MG63 (cell line): Measurements from ENCODE around the gene PRKCZ. TPM values are rescaled to one million over a fixed set of nuclear protein-coding genes. Genes with fewer than 3 reads are reported as not detected.
A peak's percentile ranks its signal among the peaks of the same experiment; 100 is the strongest.

Source experiments
- DNase-seq: peaks from one replicate; pipeline ENCODE4 v3.0.0-alpha.2; 2020
- H3K27me3 ChIP-seq: fragments of 250-450 bp; sonication (Bioruptor Pico); 2 replicates; pipeline ENCODE4 v1.5.1; 2020; ENCODE audit warnings: mild to moderate bottlenecking, moderate library complexity
- H3K36me3 ChIP-seq: fragments of 250-450 bp; sonication (Bioruptor Pico); 2 replicates; pipeline ENCODE4 v1.5.1; 2020; ENCODE audit warnings: mild to moderate bottlenecking, moderate library complexity
- H3K4me3 ChIP-seq: fragments of 250-450 bp; sonication (Bioruptor Pico); 2 replicates; pipeline ENCODE4 v1.5.1; 2020; ENCODE audit warnings: mild to moderate bottlenecking, moderate library complexity
- H3K9me3 ChIP-seq: fragments of 250-450 bp; sonication (Bioruptor Pico); 2 replicates; pipeline ENCODE4 v1.5.1; 2020; ENCODE audit warnings: mild to moderate bottlenecking, moderate library complexity
- total RNA-seq: library from RNA; depleted of rRNA; stranded (reverse); fragments of >200 nt; shearing (Covaris generic); gene quantifications from 2 replicates; pipeline ENCODE4 v1.2.3, GENCODE V29; 2014; ENCODE audit warnings: low replicate concordance

Gene PRKCZ
- total RNA-seq, 1 experiment from 2014 or later = 5.3 TPM

DNA sequence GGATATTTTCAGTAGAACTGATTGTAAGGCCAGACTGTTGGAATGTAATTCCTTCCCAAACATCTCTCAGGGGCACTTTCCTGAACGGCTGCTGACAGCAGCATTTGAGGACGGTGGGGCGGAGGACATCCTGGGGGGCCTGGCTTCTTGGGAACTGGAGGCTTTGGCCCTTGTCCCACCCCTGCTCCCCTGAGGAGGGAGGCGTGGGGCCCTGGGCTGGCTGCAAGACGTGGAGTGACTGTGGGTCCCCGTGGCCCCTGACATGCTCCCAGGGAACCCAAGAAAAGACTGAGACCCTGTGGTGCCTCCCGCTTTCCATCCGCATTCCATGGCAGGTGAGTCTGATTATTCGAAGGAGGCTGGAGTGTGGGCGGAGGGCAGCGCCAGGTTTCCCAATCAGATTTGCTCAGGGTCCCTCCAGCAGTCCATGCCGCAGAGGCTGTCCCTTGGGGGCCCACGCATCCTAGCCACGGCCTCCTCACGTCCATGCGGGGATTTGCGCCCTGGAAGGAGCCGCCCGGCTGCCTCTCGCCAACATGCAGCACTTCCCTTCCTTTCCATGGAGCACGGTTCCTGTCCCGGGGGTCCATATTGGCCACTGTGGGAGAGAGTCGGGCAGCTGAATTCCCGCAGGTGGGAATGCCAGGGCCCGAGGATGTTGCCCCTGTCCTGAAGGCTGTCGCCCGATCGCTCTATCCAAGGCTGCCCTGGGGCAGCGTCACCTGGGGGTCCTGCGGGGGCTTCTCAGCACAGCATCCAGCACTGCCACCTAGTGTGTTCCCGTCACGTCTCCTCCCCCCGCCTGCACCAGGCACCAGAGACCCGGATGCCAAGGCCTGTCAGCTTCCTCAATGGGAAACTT lies 75.4 kb downstream of the PRKCZ start:
- Histone ChIP-seq H3K27me3 (no peaks in the 10 kb centered on the region), H3K9me3 (no peaks in the 10 kb centered on the region), H3K4me3 (no peak overlapping the region), H3K36me3 (no peaks in the 10 kb centered on the region)
- DNase-seq = no peak

DNA sequence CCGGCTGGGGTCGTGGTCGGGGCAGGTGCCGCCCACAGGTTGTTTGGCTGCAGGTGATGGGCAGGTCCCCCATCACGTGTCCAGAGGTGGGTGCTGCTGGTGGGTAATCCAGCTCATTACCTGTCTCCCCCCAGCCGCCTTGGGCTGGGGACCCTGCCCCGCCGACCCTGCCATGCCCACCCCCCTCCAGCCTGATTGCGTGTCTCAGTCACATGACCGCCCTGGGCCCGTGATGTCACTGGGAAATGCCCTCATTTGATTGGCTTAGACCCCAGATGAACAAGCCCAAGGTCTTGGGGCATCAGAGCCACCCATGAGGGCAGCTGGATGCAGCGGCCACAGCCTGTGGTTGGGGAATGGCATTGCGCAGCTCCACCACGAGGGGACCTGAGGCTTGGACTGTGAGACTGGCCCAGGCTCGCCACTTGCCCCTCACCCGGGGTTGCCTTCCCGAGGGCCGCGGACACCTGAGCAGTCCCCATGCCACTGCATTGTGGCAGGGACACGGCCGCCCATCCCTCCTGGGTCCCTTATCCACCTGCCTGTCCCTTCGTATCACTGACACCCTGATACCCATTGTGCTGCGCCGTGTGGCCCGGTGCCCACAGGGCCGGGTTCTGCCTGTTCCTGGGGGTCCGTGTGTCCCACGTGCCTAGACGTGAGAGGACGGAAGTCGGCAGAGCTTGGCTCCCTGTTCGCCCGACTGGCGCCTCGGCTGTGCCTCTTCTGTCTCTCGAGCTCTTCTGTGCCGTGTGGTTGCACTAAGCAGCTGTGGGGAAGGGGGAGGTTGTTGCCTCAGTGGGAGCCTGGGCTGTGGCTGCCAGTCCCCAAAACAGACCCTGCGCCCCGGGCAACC lies 76.3 kb downstream of the PRKCZ start:
- no peaks in the 10 kb centered on the region for H3K9me3 ChIP-seq
- no peaks in the 10 kb centered on the region for H3K36me3 ChIP-seq
- no peak overlapping the region for H3K4me3 ChIP-seq
- DNase-seq = no peak
- H3K27me3 ChIP-seq = no peaks in the 10 kb centered on the region

DNA sequence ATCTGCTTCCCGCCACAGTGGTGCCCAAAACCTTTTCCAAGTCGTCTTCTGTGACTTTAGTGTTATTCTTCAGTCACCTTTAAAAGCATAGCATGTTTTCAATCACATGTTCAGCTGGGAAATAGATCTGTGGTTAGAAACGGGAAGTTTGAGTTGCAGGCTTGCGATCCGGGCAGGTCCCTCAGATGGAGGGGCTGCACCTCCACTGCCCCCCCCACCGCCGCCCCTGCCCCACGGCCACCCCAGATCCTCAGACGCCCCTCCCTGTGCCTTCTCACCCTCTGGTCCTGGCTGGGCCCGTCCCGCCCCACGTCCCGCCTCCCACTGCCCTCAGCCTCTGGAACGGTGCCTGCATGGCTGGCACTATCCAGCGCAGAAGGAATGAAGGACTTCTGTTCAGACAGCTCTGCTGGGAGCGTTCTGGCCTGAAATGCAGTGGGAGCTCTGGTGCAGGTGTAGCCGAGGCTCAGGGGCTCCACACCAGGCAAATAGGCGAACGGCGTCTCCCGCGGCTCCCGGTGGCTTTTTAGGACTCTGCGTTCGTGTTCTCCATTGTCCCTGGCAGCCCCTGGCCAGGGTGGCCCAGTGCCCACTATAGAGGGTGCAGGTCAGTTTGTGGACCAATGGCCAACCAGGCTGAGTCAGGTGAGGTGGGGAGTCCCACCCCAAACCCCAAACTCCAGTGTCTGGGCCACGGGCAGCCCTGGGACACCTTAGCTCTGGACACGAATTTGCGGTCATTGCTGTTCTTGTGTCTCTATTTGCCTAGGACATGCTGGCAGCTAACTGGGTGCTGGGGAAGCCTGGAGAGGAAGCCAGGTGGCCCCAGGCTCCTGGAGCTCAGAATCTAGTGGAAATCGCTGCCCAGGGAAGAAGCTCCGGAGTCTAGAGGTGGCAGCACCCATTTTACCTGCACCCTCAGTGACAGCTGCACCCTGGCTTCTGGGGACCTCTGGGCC lies 77.3 kb downstream of the PRKCZ start:
- Histone ChIP-seq H3K9me3 (no peaks in the 10 kb centered on the region), H3K4me3 (no peak overlapping the region), H3K27me3 (no peaks in the 10 kb centered on the region), H3K36me3 (no peaks in the 10 kb centered on the region)
- no peak for DNase-seq

DNA sequence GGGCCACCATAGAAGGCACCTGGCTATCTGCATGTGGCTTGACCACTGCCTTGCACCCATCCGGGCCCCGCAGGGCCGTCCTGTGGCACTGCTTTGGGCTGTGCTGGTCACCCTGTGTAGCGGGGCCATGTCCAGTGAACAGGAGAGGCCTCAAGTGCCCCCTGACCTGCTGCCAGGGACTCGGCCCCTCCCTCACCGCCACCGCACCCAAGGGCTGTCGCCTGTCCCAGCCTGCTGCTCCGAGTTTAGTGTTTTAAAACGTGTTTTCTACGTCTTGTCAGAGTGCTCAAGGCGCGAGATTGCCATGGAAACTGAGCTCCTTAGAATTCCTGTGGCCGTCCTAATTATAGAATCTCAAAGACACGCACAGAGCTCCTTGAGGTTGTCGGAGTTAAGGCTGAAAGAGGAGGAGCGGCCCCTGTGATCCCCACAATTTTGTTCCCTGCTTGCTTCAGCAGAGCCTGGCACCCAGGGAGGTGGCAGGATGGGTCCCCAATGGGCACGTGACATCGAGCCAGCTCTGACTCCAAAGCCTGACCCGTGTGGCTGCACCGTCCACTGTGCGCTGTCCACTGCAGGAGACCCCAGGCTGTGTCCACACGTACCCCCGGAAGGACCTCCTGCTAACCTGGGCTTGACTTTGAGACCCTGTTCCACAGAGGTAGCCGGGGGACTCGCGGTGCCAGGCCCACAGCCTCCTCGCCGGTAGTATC lies 78.1 kb downstream of the PRKCZ start:
- Histone ChIP-seq H3K9me3 (no peaks in the 10 kb centered on the region), H3K4me3 (no peak overlapping the region), H3K36me3 (no peaks in the 10 kb centered on the region), H3K27me3 (no peaks in the 10 kb centered on the region)
- DNase-seq = no peak

GRCh38 chr1:2129256-2129943 lies 79.2 kb downstream of the PRKCZ start:
- Histone ChIP-seq H3K27me3 (no peaks in the 10 kb centered on the region), H3K9me3 (no peaks in the 10 kb centered on the region), H3K36me3 (no peaks in the 10 kb centered on the region), H3K4me3 (no peak overlapping the region)
- no peak for DNase-seq

DNA sequence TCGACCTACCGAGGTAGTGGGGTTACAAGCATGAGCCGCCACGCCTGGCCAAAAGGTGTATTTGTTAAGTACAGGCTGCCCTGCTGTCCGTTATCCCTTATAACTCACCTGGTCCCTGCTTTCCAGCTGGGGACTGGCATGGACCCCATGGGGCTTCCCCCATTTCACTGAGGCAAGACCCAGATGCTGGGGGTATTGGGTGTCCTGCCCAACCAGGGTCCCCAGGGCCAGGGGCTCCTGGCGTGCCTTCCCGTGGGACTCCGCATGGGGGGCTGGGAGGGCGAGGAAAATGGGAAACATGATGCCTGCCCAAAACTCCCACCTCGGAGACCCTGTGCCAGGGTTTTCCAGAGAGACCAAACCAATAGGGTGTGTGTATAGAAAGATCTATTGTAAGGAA lies 79.9 kb downstream of the PRKCZ start:
- DNase-seq = no peak
- Histone ChIP-seq H3K9me3 (no peaks in the 10 kb centered on the region), H3K27me3 (no peaks in the 10 kb centered on the region), H3K4me3 (no peak overlapping the region), H3K36me3 (no peaks in the 10 kb centered on the region)

- DNase-seq = no peak
- no peaks in the 10 kb centered on the region for H3K27me3 ChIP-seq
- H3K36me3 ChIP-seq = no peaks in the 10 kb centered on the region
- no peaks in the 10 kb centered on the region for H3K9me3 ChIP-seq
- H3K4me3 ChIP-seq = no peak overlapping the region
Observed at GRCh38 chr1:2130871-2131289, 80.7 kb downstream of the PRKCZ start.

DNA sequence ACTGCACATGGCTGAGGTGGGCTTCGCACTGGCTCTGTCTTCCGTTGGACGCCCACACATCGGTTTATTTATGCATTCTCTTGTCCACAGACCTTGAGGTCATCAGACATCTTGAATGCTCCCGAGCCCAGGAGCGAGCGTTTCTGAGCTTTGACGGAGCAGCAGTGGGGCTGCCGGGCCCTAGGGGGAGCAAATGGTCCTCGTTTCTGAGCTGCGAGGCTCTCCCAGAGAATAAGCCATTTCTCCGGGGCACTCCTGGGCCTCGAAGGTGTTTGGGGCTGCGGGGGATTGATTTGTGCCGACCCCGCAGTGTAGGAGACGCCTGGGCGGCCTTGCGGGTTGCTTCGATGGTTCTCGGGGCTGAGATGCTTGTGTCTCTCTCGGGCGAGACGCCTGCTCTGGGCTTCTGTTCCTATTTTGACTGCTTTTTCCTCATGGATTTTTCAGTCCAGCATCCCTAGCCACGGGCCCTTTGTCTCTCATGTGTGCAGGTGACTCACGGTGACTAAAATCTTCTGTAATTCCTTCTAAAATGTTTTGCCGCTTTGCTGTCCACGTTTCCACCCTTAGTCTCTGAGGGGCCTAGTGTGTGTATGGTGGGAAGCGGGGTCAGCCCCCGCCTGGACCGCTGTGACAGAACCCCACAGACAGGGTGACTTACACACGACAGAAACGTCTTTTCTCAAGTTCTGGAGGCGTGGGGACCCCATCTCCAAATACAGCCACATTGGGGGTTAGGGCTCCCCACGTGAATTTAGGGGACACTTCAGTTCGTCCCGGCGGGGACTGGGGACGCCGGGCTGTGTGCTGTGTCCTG lies 82.2 kb downstream of the PRKCZ start:
- H3K27me3 ChIP-seq = no peaks in the 10 kb centered on the region
- H3K36me3 ChIP-seq = no peaks in the 10 kb centered on the region
- peak overlapping the region; percentile 44 for H3K4me3 ChIP-seq
- no peaks in the 10 kb centered on the region for H3K9me3 ChIP-seq
- DNase-seq = peak; percentile 26

GRCh38 chr1:2133039-2133878 lies 83.0 kb downstream of the PRKCZ start:
- DNase-seq = peak; percentile 94
- Histone ChIP-seq H3K4me3 (peak overlapping the region; percentile 44), H3K36me3 (no peaks in the 10 kb centered on the region), H3K9me3 (no peaks in the 10 kb centered on the region), H3K27me3 (no peaks in the 10 kb centered on the region)

- no peaks in the 10 kb centered on the region for H3K9me3 ChIP-seq
Observed at GRCh38 chr1:2133879-2134215, 83.6 kb downstream of the PRKCZ start.

DNA sequence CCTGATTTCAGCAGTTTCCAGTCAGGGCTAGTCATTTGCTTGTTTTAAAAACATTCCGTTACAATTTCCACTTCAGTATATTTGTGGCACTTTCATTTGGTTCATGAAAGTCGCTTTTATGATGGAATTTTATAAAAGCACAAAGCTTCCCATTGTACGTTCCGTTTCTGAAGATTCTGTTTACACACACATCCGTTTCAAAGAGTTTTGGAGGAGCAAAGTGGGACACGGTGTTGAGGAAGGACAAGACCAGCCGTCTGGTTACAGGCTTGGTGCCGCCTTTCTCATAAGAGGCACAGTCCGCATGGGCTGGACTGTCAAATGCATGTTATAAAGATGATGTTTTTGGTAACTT lies 84.0 kb downstream of the PRKCZ start:
- DNase-seq = no peak
- H3K9me3 ChIP-seq = no peaks in the 10 kb centered on the region
- H3K27me3 ChIP-seq = no peaks in the 10 kb centered on the region
- no peak overlapping the region for H3K4me3 ChIP-seq
- no peaks in the 10 kb centered on the region for H3K36me3 ChIP-seq

More at GRCh38 chr1:2133879-2134215, 83.6 kb downstream of the PRKCZ start:
- Histone ChIP-seq H3K27me3 (no peaks in the 10 kb centered on the region), H3K4me3 (peak overlapping the region; percentile 44), H3K36me3 (no peaks in the 10 kb centered on the region)
- no peak for DNase-seq

GRCh38 chr1:2134621-2135307 lies 84.6 kb downstream of the PRKCZ start:
- H3K4me3 ChIP-seq = no peak overlapping the region
- no peak for DNase-seq
- no peaks in the 10 kb centered on the region for H3K36me3 ChIP-seq
- no peaks in the 10 kb centered on the region for H3K9me3 ChIP-seq
- H3K27me3 ChIP-seq = no peaks in the 10 kb centered on the region

- no peak for DNase-seq
- Histone ChIP-seq H3K36me3 (no peaks in the 10 kb centered on the region), H3K4me3 (no peak overlapping the region), H3K27me3 (no peaks in the 10 kb centered on the region), H3K9me3 (no peaks in the 10 kb centered on the region)
Observed at GRCh38 chr1:2135441-2135841, 85.2 kb downstream of the PRKCZ start.

- Histone ChIP-seq H3K36me3 (no peaks in the 10 kb centered on the region), H3K27me3 (no peaks in the 10 kb centered on the region), H3K9me3 (no peaks in the 10 kb centered on the region), H3K4me3 (no peak overlapping the region)
- no peak for DNase-seq
Observed at GRCh38 chr1:2135941-2136340, 85.7 kb downstream of the PRKCZ start.
